ENCODE results near the gene ZDHHC12. TPM values are rescaled to one million over a fixed set of nuclear protein-coding genes. Genes with fewer than 3 reads are reported as not detected.

Gene ZDHHC12
- total and polyA plus RNA-seq, 8 donors = 18.3 to 56.9 (median 26.8) TPM

DNA sequence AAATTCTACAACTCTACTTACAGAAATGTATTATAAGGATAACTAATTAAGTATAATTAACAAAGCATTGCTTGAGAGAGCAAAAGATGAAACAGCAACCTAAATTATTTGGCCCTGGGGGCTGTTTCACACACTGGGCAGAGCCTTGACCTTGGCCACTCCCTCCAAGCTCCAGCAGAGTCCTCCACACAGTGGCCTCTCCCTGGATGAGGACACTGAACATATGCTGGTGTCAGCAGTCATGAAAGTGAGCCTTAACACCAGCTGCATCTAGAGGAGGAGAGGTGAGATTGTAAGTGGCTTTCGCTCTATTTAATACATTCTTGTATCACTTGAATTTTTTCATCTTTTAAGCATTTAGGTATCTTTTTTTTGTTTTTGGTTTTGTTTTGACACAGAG lies 23.3 kb upstream of the ZDHHC12 start:
- TF ChIP-seq, protein P1, sequence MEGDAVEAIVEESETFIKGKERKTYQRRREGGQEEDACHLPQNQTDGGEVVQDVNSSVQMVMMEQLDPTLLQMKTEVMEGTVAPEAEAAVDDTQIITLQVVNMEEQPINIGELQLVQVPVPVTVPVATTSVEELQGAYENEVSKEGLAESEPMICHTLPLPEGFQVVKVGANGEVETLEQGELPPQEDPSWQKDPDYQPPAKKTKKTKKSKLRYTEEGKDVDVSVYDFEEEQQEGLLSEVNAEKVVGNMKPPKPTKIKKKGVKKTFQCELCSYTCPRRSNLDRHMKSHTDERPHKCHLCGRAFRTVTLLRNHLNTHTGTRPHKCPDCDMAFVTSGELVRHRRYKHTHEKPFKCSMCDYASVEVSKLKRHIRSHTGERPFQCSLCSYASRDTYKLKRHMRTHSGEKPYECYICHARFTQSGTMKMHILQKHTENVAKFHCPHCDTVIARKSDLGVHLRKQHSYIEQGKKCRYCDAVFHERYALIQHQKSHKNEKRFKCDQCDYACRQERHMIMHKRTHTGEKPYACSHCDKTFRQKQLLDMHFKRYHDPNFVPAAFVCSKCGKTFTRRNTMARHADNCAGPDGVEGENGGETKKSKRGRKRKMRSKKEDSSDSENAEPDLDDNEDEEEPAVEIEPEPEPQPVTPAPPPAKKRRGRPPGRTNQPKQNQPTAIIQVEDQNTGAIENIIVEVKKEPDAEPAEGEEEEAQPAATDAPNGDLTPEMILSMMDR (IDR thresholded peaks at IDR 0.05) = no peak
- Histone ChIP-seq H3K27ac (no peak overlapping the region), H3K4me1 (no peaks in the 10 kb centered on the region), H3K27me3 (no peaks in the 10 kb centered on the region), H3K9me3 (no peaks in the 10 kb centered on the region), H3K4me3 (no peak overlapping the region), H3K36me3 (peaks cover 0 to 16% (median 14%) of the 10 kb centered on the region in 3 donors)
- ATAC-seq = peak in 1 of 4 donors; percentile 35
- 95 to 100% methylated on average over 1 of the region's 1 CpG for WGBS, 2 donors
- intact Hi-C loops (cut with DNase I) = no loop called here
- DNase-seq = no peak
- FAIRE-seq = no peak

DNA sequence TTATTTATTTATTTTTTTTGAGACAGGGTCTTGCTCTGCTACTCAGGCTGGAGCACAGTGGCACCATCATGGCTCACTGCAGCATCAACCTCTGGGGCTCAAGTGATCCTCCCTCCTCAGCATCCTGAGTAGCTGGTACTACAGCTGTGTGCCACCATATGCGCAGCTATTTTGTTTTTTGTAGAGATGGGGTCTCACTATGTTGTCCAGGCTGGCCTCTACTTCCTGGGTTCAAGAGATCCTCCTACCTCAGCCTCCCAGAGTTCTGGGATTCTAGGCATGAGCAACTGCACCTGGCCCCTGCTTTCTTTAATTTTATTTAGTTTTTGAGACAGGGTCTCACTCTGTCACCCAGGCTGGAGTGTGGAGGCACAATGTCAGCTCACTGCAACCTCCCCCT lies 19.5 kb upstream of the ZDHHC12 start:
- Histone ChIP-seq H3K4me1 (no peaks in the 10 kb centered on the region), H3K9me3 (no peaks in the 10 kb centered on the region), H3K4me3 (no peak overlapping the region), H3K27ac (no peak overlapping the region), H3K36me3 (peaks cover 0 to 19% (median 3%) of the 10 kb centered on the region in 3 donors), H3K27me3 (no peaks in the 10 kb centered on the region)
- no peak for ATAC-seq
- intact Hi-C loops (cut with DNase I) = no loop called here
- DNase-seq = no peak
- no peak for FAIRE-seq
- TF ChIP-seq, protein P1 (IDR thresholded peaks at IDR 0.05) = no peak
- WGBS, 2 donors = 85 to 98% methylated on average over 1 of the region's 1 CpG

DNA sequence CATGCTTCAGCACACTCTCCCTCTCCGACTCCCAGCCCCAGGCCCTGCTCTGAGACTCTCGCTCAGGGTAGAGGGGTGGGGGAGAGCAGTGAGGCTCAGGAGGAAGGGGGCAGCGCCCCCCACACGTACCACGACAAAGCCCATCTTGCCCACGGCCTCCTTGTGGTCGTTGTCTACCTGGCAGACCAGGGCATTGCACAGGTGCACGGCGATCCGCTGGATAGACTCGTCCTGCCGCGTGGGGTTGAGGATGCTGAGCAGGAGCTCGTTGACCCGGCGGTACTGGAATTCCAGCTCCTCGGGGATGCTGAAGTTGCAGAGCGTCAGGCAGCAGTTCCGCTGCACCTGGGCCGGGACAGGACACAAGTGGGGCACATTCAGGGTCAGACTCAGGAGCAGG lies 18.5 kb upstream of the ZDHHC12 start:
- FAIRE-seq = no peak

DNA sequence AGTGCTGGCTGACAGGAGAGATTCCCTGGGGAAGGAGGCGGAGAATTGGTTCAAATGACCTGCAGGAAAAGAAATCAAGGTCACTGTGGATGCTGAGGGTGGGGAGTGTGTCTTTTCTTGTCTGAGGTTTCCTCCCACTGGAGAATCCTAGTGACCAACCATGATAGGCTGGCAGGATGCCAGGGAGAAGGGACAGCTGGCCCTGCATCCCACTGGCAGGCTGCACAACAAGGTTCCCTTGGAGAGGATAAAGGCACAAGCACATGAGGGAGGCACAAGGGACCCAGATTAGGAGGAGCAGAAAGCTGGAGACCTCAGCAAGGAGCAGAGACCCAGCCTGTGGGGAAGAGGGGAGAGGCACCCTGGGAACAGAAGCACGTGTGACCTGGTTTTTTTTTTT lies 11.4 kb upstream of the ZDHHC12 start:
- Histone ChIP-seq H3K27ac (no peak overlapping the region), H3K36me3 (peaks cover 0 to 5% (median 3%) of the 10 kb centered on the region in 3 donors), H3K4me1 (no peaks in the 10 kb centered on the region), H3K9me3 (no peaks in the 10 kb centered on the region), H3K4me3 (no peak overlapping the region), H3K27me3 (no peaks in the 10 kb centered on the region)
- ATAC-seq (peak in 3 of 4 donors; percentile 21 to 27 (median 27)), FAIRE-seq (no peak), DNase-seq (peak in 2 of 6 donors; percentile 44 to 57)
- WGBS, 2 donors = 64 to 71% methylated on average over 2 of the region's 2 CpGs
- intact Hi-C loops (cut with DNase I) = no loop called here
- TF ChIP-seq, protein P1 (IDR thresholded peaks at IDR 0.05) = no peak

More for the DNA sequence above, 18.5 kb upstream of the ZDHHC12 start:
- no peaks in the 10 kb centered on the region for H3K27me3 ChIP-seq
- intact Hi-C loops (cut with DNase I) = no loop called here
- no peak overlapping the region for H3K4me3 ChIP-seq
- no peaks in the 10 kb centered on the region for H3K9me3 ChIP-seq
- no peaks in the 10 kb centered on the region for H3K4me1 ChIP-seq
- no peak overlapping the region for H3K27ac ChIP-seq
- 84 to 85% methylated on average over 20 of the region's 20 CpGs for WGBS, 2 donors
- DNase-seq (peak in 1 of 6 donors; percentile 56), ATAC-seq (no peak)
- TF ChIP-seq, protein P1 (IDR thresholded peaks at IDR 0.05) = no peak
- H3K36me3 ChIP-seq = peaks cover 0 to 19% (median 3%) of the 10 kb centered on the region in 3 donors

DNA sequence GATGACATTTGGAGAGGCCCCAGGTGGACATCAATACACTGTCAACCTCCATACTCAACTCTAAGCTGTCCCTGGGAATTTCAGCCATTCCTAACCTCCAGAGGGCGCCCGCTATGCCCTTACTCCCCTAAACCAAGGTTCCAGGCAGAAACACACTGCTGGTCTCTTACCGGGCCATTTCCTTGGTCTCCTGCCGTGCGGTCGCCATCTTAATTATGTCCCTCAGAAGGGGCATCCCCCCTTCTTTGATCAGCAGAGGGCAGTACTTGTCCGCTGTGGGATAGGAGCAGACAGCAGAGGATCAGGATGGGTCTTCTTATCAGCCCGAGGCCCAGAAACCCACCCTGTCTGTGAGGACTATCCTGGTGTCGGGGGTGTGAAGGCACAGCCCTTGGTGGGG lies 9.3 kb upstream of the ZDHHC12 start:
- peak; percentile 74 to 83 (median 78) for DNase-seq
- TF ChIP-seq, protein P1 (IDR thresholded peaks at IDR 0.05) = peak; percentile 24 to 68 (median 40)
- Histone ChIP-seq H3K4me1 (no peaks in the 10 kb centered on the region), H3K4me3 (no peak overlapping the region), H3K27ac (peak overlapping the region in 2 of 4 donors; percentile 37 to 47), H3K36me3 (no peaks in the 10 kb centered on the region), H3K9me3 (no peaks in the 10 kb centered on the region), H3K27me3 (no peaks in the 10 kb centered on the region)
- intact Hi-C loops (cut with DNase I) = no loop called here
- ATAC-seq = peak; percentile 82 to 96 (median 92)
- 18 to 20% methylated on average over 9 of the region's 9 CpGs for WGBS, 2 donors
- FAIRE-seq = no peak

Data from pancreas (tissue), 10 donors.